GM10847 (cell line): Measurements from ENCODE around the gene KBTBD3.

Experiments used
- POLR2A ChIP-seq: IDR thresholded peaks from 2 replicates; pipeline ENCODE4 v1.6.1; 2011; ENCODE audit not compliant: insufficient read length; ENCODE audit errors: extremely low read depth

Gene KBTBD3

DNA sequence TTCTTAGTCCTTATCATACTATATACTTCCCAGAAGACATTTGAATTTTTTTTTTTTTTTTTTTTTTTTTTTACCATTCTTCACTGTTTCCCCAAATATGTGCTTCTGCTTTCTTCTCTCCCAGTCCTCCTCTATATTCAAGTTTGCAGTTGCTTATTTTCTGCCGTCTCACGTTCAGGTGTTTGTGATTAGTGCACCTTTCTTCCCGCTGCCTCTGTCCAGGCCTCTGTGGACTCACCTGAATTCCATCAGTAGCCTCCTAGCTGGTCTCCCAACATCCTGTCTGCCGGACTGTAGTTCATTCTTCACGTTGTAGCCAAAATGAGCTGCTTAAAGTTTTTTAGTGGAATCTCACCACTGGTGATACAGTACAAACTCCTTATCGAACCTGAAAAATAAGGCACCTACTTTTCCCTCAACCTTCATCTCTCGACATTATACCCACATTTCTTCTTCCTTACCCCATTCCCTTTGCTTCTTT lies 54.3 kb downstream of the KBTBD3 start:
- no peak for TF ChIP-seq POLR2A

DNA sequence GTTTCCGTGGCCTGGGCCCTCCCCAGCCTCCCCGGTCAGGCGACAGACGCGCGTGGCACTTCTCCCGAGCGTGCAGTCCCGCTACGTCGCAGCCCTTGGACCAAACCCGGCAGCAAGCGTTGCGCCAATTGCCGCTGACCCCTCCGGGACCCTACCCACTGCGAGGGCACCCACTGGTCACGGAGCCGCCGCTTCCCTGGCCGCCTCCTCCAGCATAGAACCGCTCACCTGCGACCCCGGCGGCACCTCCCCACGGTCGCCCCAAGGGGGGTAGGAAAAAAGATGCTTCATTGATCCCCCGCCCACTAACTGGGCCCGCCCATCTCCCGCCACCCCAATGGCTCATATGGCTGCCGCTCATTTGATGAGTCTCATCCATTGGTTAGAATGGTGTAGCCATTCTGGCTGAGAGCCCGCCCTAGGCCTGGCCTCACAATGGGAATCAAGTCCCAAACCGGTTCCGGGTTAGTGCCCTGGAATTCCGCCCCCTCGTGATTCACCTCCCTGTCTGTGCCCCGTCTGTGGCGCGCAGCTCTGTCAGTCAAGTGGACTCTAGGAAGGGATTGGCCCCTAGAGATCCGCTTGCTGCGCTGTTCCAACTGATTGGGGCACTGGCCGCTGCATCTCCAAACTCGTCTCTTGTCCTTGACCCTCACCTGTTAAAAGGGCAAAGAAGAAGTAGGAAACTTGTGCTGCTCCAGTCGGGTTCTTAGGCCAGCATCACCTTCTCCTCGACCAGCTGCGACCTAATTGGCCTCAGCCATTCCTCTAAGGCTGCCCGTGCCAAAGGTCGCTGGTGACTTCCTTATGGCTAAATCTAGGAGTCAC lies 55.0 kb downstream of the KBTBD3 start, which contains the start of gene MSANTD4:
TSS of gene MSANTD4 (minus strand) at position 274 of the 828 bp plus-strand sequence. CDS start 11,323 bp downstream, outside the sequence.
- no peak for TF ChIP-seq POLR2A

DNA sequence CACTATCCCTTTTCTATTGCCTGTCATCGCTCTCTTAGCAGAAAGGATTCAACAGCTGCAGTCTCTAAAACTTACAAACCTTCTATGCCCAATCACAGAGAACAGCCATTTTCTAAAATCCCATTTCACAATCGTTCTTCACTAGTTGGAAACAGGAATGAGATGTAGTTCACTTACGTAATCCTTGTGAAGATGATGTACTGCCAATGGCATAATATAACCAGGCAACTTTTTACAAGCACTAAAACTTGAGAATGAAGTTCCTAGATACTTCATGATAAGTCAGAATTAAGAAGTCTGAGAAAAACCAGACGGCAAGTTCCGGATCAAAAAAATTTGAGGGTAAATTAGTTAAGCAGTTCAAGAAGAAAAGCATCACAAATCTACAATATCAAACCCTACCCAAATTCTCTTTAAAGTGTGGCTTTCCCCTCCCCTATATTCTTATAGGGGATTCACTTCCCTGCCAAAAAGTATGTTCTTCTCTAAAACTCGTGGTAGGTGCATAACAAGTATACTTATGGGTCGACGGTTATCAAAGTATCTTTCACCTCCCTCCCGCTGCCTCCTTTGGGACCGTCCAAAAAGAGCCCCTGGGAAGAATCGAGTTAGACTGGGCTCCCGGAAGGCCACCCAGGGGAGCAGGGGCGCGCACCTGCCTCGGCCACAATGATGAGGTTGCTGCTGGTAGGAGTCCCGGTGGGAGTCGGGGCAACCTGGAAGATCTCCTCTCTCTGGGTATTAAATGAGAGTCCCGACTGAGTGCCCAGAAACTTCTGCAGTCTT lies 55.8 kb downstream of the KBTBD3 start:
- TF ChIP-seq POLR2A, result no peak

DNA sequence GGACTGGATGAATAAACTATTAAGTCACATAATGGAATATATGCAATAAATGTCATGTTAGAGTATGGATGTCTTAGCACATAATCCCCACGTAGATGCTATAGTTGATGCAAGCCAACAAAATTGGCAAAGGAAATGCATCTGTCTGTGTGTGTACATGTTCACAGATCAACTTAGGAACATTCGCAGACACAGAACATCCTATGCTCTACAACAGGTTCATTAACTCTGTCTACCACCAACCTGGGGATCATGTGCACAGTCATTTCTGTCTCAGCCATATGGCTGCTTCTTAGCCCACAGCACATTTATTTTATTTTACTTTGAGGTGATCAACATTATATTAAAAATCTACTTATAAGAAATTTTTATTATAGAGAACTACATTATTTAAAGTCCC lies 60.1 kb downstream of the KBTBD3 start:
- TF ChIP-seq POLR2A, result no peak

GRCh38 chr11:106015066-106015465 lies 62.1 kb downstream of the KBTBD3 start:
- TF ChIP-seq POLR2A, result no peak

- TF ChIP-seq POLR2A, result no peak
These were observed 62.5 kb downstream of the KBTBD3 start for GRCh38 chr11:106014620-106015019.

DNA sequence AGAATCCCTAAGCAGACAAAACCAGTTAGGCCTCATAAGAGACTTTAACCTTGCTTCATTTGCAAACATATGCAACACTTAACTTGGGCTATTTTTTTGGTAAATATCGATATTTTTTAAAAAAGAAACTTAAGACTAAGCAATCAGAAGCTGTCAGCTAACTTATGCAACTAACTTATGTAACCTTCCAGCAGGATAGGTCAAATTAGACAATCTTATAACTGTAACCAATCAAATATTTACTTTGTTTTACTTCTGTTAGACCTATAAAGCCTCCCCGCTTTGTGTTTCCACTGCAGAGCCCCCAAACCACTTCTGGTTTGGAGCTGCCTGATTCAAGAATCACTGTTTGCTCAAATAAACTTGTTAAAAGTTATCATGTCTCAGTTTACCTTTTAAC lies 63.1 kb downstream of the KBTBD3 start:
- TF ChIP-seq POLR2A, result no peak

GRCh38 chr11:106012744-106013143 lies 64.4 kb downstream of the KBTBD3 start:
- TF ChIP-seq POLR2A, result no peak

DNA sequence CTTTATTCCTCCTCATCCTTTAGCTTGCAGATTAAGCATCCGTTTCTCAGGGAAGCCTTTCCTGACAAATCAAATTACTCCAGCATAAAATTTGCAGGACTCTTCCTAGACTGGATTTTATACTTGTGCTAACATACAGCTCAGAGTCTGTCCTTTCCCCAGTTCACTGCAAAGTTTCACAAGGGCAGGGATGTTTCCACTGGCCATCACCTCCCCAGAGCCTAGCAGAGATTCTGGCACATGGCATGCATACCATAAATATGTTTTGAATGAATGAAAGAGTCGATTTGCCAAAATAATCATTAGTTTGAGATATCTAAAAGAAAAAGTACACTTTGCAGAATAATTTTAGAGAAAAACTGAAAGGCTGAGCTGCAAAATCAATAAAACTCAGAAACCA lies 65.7 kb downstream of the KBTBD3 start:
- TF ChIP-seq POLR2A, result no peak

DNA sequence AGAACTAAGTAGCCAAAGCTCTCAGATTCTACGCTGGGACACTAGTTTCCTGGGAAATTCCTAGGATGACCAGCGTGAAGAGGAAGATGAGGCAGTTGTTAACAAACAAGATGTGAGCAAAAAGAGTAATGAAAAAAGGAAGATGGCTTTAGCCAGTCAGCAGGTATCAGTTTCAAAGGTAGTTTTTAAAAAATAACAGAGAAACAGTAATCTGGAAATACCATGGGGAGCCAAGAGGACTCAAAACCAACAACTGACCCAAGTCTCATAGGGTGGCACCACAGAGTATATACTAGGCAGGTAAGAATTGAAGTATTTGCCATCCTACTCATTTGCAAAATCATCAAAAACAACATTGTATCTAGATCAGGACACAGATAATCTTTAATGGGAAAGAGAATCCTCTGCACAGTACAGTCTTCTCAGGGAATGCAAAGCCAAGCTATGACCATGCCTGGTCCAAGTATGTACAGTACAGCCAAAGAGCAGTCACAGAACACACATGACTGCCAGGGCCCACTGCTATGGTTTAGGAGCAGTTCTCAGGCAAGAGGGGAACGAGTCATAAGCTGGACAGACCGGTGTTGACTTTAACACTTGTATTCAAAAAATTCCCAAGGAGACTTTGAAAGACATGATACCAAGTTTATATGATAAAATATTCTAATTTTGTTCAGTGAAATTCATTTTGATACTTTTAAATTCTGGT lies 75.7 kb downstream of the KBTBD3 start:
- TF ChIP-seq POLR2A, result no peak
